Loucy (cell line): Measurements from ENCODE around the gene RABL6.

ENCODE experiments used
- CTCF ChIP-seq: fragments of 200-600 bp; sonication (generic); conservative IDR thresholded peaks from 2 replicates; pipeline ENCODE4 v1.5.1; 2014; ENCODE audit warnings: mild to moderate bottlenecking, antibody characterized with exemption, low read length
- EZH2phosphoT487 ChIP-seq: fragments of 200-600 bp; IDR thresholded peaks from 2 replicates; pipeline ENCODE4 v1.6.1; 2018; ENCODE audit warnings: antibody characterized with exemption, mild to moderate bottlenecking, moderate library complexity, borderline replicate concordance

DNA sequence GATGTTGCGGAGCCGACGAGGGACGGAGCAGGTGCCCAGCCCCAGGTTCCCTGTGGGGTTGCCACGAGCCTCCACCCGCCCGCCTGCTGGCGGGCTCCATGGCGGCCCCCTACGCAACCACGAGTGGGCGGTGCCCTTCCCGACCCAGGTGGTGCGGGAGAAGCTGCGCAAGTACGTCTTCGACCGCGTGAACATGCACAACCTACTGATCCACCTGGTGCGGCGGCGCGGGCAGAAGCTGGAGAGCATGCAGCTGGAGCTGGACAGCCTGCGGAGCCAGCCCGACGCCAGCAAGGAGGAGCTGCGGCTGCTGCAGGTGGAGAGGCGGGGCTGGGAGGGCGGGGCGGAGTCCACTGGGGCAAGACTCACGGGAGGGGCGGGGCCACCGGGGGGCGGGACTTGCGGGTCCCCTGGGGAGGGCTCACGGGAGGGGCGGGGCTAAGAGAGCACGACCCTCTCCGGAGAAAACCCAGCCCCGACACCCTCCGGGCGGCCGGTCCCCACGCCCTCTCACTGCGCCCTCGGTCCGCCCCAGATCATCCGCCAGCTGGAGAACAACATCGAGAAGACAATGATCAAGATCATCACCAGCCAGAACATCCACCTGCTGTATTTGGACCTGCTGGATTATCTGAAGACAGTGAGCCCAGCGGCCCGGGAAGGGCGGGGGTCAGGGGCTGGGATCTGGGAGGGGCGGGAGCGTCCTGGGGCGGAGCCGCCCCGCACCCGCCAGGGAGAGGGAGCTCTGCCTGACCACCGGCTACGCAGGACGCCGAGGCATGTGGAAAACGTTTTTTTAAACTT, 7.7 kb upstream of the RABL6 start:
- TF ChIP-seq CTCF (no peak), EZH2phosphoT487 (no peak)
